ENCODE results near the gene SOAT2. TPM values are rescaled to one million over a fixed set of nuclear protein-coding genes. Genes with fewer than 3 reads are reported as not detected.
"Not testable (repeated sequence)": the region's sequence is repeated elsewhere in the genome, so short reads cannot be mapped to it uniquely, and the experiment has no call there.

SOAT2 gene
- total RNA-seq, 1 donor from 2014 or later = 0.74 TPM

GRCh38 chr12:53093777-53094393, 9.4 kb upstream of the SOAT2 start:
- H3K4me3 ChIP-seq = no peak overlapping the region
- intact Hi-C loops (cut with DNase I) = loop anchor here (10.0 kb wide), 1 partner anchor 49 kb away; no protein-coding TSS in a partner anchor
- no peak for DNase-seq (ENCODE audit: extremely low spot score in 2 of 2)

GRCh38 chr12:53094394-53094787, 8.9 kb upstream of the SOAT2 start:
- H3K4me3 ChIP-seq = no peak overlapping the region
- intact Hi-C loops (cut with DNase I) = loop anchor here (10.0 kb wide), 1 partner anchor 50 kb away; no protein-coding TSS in a partner anchor
- TF ChIP-seq POLR2A (IDR thresholded peaks at IDR 0.05) = no peak
- TF ChIP-seq POLR2AphosphoS5 (IDR thresholded peaks at IDR 0.05; ENCODE audit: insufficient read depth in 1 of 2, low read depth in 1 of 2) = no peak
- no peak for TF ChIP-seq CTCF (IDR thresholded peaks at IDR 0.05)
- DNase-seq (ENCODE audit: extremely low spot score in 2 of 2) = no peak
- H3K27ac ChIP-seq = peak overlapping the region; percentile 18
- no peaks in the 10 kb centered on the region for H3K9me3 ChIP-seq
- no peaks in the 10 kb centered on the region for H3K27me3 ChIP-seq
- H3K36me3 ChIP-seq = no peaks in the 10 kb centered on the region
- H3K4me1 ChIP-seq = peaks cover 32% of the 10 kb centered on the region

More at GRCh38 chr12:53093777-53094393, 9.4 kb upstream of the SOAT2 start:
- Histone ChIP-seq H3K27ac (peak overlapping the region; percentile 18), H3K36me3 (no peaks in the 10 kb centered on the region), H3K4me1 (peaks cover 27% of the 10 kb centered on the region), H3K9me3 (no peaks in the 10 kb centered on the region), H3K27me3 (no peaks in the 10 kb centered on the region)
- TF ChIP-seq CTCF (IDR thresholded peaks at IDR 0.05) (no peak), POLR2A (IDR thresholded peaks at IDR 0.05) (no peak), POLR2AphosphoS5 (IDR thresholded peaks at IDR 0.05; ENCODE audit: insufficient read depth in 1 of 2, low read depth in 1 of 2) (no peak)

GRCh38 chr12:53094796-53095595, 8.3 kb upstream of the SOAT2 start:
- Histone ChIP-seq H3K4me1 (peaks cover 38% of the 10 kb centered on the region), H3K27ac (peak overlapping the region; percentile 84)
- not testable (repeated sequence) for H3K36me3 ChIP-seq; H3K27me3 ChIP-seq; DNase-seq (ENCODE audit: extremely low spot score in 2 of 2); H3K9me3 ChIP-seq; H3K4me3 ChIP-seq
- intact Hi-C loops (cut with DNase I) = loop anchor here (10.0 kb wide), 1 partner anchor 50 kb away; no protein-coding TSS in a partner anchor

- DNase-seq (ENCODE audit: extremely low spot score in 2 of 2); H3K36me3 ChIP-seq; H3K9me3 ChIP-seq; H3K27me3 ChIP-seq; H3K4me3 ChIP-seq: not testable (repeated sequence)
- intact Hi-C loops (cut with DNase I) = loop anchor here (10.0 kb wide), 1 partner anchor 51 kb away; no protein-coding TSS in a partner anchor
- Histone ChIP-seq H3K27ac (peak overlapping the region; percentile 84), H3K4me1 (peaks cover 39% of the 10 kb centered on the region)
These were observed 7.7 kb upstream of the SOAT2 start for GRCh38 chr12:53095596-53095895.

GRCh38 chr12:53096089-53096741, 7.1 kb upstream of the SOAT2 start:
- H3K36me3 ChIP-seq = peaks cover 0 to 6% of the 10 kb centered on the region in 2 donors
- intact Hi-C loops (cut with DNase I) = loop anchor here (10.0 kb wide), 1 partner anchor 51 kb away; no protein-coding TSS in a partner anchor
- no peaks in the 10 kb centered on the region for H3K27me3 ChIP-seq
- DNase-seq (ENCODE audit: extremely low spot score in 2 of 2) = peak in 1 of 2 donors; percentile 96
- H3K9me3 ChIP-seq = no peaks in the 10 kb centered on the region
- peak overlapping the region; percentile 84 for H3K27ac ChIP-seq
- H3K4me3 ChIP-seq = peak overlapping the region; percentile 58 to 70
- TF ChIP-seq CTCF (IDR thresholded peaks at IDR 0.05) = no peak
- TF ChIP-seq POLR2A (IDR thresholded peaks at IDR 0.05) = peak in 1 of 2 donors; percentile 35
- peak; percentile 71 to 86 for TF ChIP-seq POLR2AphosphoS5 (IDR thresholded peaks at IDR 0.05; ENCODE audit: insufficient read depth in 1 of 2, low read depth in 1 of 2)
- H3K4me1 ChIP-seq = peaks cover 39% of the 10 kb centered on the region
